Cardiac fibroblast (primary cell): ENCODE data around the gene SIGLEC14.
"Not testable (repeated sequence)": the region's sequence is repeated elsewhere in the genome, so short reads cannot be mapped to it uniquely, and the experiment has no call there.

Source experiments
- DNase-seq, 2 donors: peaks; one replicate each; pipeline versions ENCODE4 v3.0.0 to v3.0.0-alpha.2; 2010; ENCODE audit warnings: low read depth in 2 of 2
- H3K4me3 ChIP-seq, 2 donors: replicated peaks in 1 of 2; 1 replicate in 1 of 2; 2 replicates in 1 of 2; pipeline ENCODE4 v1.5.1; 2011; ENCODE audit warnings: low read depth in 2 of 2, low read length in 2 of 2, mild to moderate bottlenecking in 2 of 2, moderate library complexity in 1 of 2
- TF ChIP-seq, protein P1 (sequence below): IDR thresholded peaks from one replicate; pipeline ENCODE4 v1.5.1; 2011; ENCODE audit warnings: low read depth, mild to moderate bottlenecking, low read length, inconsistent platforms

SIGLEC14 gene

DNA sequence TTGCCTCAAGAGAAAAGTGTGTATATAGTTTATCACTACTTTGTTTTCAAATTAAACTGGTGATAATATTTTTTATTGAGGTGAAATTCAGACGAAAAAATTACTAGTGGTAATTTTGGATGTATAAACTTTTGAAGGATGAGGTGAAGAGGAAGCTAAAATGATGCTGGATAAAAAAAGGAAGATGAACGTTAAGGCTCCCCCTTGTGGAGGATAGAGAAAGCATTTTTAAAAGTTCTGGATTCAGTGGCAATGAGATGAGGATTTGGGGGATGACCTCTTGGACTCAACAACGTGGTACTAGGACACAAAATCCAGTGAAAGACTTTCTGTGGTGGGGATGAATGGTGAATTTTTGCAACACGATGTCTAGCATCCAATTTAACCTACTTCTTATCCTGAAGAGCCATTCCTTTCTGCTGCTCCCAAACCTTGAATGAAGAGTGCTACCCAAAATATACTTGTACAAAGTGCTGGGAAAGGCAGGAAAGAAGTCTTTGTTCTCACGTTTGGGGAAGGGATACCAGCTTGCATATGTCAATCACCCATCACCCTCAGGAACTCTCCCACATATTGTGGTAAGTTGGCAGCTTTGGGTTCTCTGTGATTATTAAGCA, 9.2 kb downstream of the SIGLEC14 start:
- TF ChIP-seq, protein P1, sequence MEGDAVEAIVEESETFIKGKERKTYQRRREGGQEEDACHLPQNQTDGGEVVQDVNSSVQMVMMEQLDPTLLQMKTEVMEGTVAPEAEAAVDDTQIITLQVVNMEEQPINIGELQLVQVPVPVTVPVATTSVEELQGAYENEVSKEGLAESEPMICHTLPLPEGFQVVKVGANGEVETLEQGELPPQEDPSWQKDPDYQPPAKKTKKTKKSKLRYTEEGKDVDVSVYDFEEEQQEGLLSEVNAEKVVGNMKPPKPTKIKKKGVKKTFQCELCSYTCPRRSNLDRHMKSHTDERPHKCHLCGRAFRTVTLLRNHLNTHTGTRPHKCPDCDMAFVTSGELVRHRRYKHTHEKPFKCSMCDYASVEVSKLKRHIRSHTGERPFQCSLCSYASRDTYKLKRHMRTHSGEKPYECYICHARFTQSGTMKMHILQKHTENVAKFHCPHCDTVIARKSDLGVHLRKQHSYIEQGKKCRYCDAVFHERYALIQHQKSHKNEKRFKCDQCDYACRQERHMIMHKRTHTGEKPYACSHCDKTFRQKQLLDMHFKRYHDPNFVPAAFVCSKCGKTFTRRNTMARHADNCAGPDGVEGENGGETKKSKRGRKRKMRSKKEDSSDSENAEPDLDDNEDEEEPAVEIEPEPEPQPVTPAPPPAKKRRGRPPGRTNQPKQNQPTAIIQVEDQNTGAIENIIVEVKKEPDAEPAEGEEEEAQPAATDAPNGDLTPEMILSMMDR = peak; percentile 55
- no peak overlapping the region for H3K4me3 ChIP-seq
- DNase-seq = peak in 1 of 2 donors; percentile 40

- DNase-seq = no peak
- TF ChIP-seq, protein P1 = no peak
- H3K4me3 ChIP-seq = no peak overlapping the region
Measured at GRCh38 chr19:51632126-51632525, 14.5 kb downstream of the SIGLEC14 start.

GRCh38 chr19:51630315-51630714, 16.3 kb downstream of the SIGLEC14 start, which contains the start of gene SIGLEC5:
SIGLEC5 (minus strand) TSS chr19:51630401; CDS start chr19:51630335, 66 bp downstream.
- not testable (repeated sequence) for H3K4me3 ChIP-seq, DNase-seq

GRCh38 chr19:51628153-51628939, 18.3 kb downstream of the SIGLEC14 start:
- TF ChIP-seq, protein P1 = no peak
- no peak for DNase-seq

GRCh38 chr19:51627491-51628138, 19.0 kb downstream of the SIGLEC14 start:
- no peak overlapping the region for H3K4me3 ChIP-seq
- TF ChIP-seq, protein P1 = no peak
- DNase-seq = no peak

More at GRCh38 chr19:51628153-51628939, 18.3 kb downstream of the SIGLEC14 start:
- H3K4me3 ChIP-seq = no peak overlapping the region

DNA sequence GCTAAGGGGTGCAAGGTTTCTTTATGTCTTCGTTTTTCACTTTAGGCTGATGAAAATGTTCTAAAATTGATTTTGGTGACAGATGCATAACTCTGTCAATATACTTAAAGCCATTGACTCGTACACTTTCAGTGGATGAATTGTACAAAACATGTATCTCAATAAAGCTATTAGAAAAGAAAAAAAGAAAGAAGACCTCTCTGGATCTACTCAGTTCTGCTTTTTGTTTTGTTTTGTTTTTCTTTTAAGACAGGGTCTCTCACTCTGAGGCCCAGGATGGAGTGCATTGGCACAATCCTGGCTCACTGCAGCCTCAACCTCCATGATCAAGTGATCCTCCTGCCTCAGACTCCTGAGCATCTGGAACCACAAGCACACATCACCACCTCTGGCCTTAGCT, 19.9 kb downstream of the SIGLEC14 start:
- TF ChIP-seq, protein P1 = no peak
- DNase-seq = no peak
- H3K4me3 ChIP-seq = no peak overlapping the region

GRCh38 chr19:51621178-51621577, 25.4 kb downstream of the SIGLEC14 start:
- TF ChIP-seq, protein P1 = no peak
- no peak overlapping the region for H3K4me3 ChIP-seq
- DNase-seq = no peak
